ENCODE data around the gene RTKN.

The RTKN gene

GRCh38 chr2:74414881-74415761, 26.6 kb downstream of the RTKN start:
- Histone ChIP-seq H2AFZ (ENCODE audit: low read length) (no peak overlapping the region), H3K4me2 (ENCODE audit: low read depth, low read length, poor library complexity, severe bottlenecking) (no peak overlapping the region), H3K9ac (ENCODE audit: low read depth, low read length, poor library complexity, severe bottlenecking) (no peak overlapping the region), H3K4me1 (ENCODE audit: insufficient read depth, low read length, poor library complexity, severe bottlenecking) (peaks cover 3% of the 10 kb centered on the region), H3K36me3 (ENCODE audit: insufficient read depth, low read length) (no peaks in the 10 kb centered on the region), H3K9me2 (replicated peaks; ENCODE audit: low read depth, low read length) (no peaks in the 10 kb centered on the region), H3K4me3 (ENCODE audit: low read length, poor library complexity, severe bottlenecking) (no peak overlapping the region), H3K79me2 (ENCODE audit: insufficient read depth, low read length) (no peaks in the 10 kb centered on the region), H3F3A (ENCODE audit: low read depth) (no peaks in the 10 kb centered on the region), H4K20me1 (ENCODE audit: insufficient read depth, low read length, poor library complexity, severe bottlenecking) (no peaks in the 10 kb centered on the region), H3K27me3 (ENCODE audit: insufficient read depth, low read length, poor library complexity, severe bottlenecking) (no peaks in the 10 kb centered on the region), H3K9me3 (ENCODE audit: insufficient read depth, low read depth, low read length) (no peaks in the 10 kb centered on the region)
- no peak for TF ChIP-seq EZH2phosphoT487 (IDR thresholded peaks at IDR 0.05; ENCODE audit: borderline replicate concordance)
- TF ChIP-seq, protein P1, sequence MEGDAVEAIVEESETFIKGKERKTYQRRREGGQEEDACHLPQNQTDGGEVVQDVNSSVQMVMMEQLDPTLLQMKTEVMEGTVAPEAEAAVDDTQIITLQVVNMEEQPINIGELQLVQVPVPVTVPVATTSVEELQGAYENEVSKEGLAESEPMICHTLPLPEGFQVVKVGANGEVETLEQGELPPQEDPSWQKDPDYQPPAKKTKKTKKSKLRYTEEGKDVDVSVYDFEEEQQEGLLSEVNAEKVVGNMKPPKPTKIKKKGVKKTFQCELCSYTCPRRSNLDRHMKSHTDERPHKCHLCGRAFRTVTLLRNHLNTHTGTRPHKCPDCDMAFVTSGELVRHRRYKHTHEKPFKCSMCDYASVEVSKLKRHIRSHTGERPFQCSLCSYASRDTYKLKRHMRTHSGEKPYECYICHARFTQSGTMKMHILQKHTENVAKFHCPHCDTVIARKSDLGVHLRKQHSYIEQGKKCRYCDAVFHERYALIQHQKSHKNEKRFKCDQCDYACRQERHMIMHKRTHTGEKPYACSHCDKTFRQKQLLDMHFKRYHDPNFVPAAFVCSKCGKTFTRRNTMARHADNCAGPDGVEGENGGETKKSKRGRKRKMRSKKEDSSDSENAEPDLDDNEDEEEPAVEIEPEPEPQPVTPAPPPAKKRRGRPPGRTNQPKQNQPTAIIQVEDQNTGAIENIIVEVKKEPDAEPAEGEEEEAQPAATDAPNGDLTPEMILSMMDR (conservative IDR thresholded peaks at IDR 0.05; ENCODE audit: low read length): no peak

GRCh38 chr2:74414441-74414840, 27.3 kb downstream of the RTKN start:
- Histone ChIP-seq H3K4me1 (ENCODE audit: insufficient read depth, low read length, poor library complexity, severe bottlenecking) (no peaks in the 10 kb centered on the region), H3K9ac (ENCODE audit: low read depth, low read length, poor library complexity, severe bottlenecking) (no peak overlapping the region), H3F3A (ENCODE audit: low read depth) (no peaks in the 10 kb centered on the region), H3K79me2 (ENCODE audit: insufficient read depth, low read length) (no peaks in the 10 kb centered on the region), H3K27me3 (ENCODE audit: insufficient read depth, low read length, poor library complexity, severe bottlenecking) (no peaks in the 10 kb centered on the region), H3K9me3 (ENCODE audit: insufficient read depth, low read depth, low read length) (no peaks in the 10 kb centered on the region), H3K4me3 (ENCODE audit: low read length, poor library complexity, severe bottlenecking) (no peak overlapping the region), H3K9me2 (replicated peaks; ENCODE audit: low read depth, low read length) (no peaks in the 10 kb centered on the region), H4K20me1 (ENCODE audit: insufficient read depth, low read length, poor library complexity, severe bottlenecking) (no peaks in the 10 kb centered on the region), H3K36me3 (ENCODE audit: insufficient read depth, low read length) (no peaks in the 10 kb centered on the region), H2AFZ (ENCODE audit: low read length) (no peak overlapping the region), H3K4me2 (ENCODE audit: low read depth, low read length, poor library complexity, severe bottlenecking) (no peak overlapping the region)
- TF ChIP-seq, protein P1 (conservative IDR thresholded peaks at IDR 0.05; ENCODE audit: low read length): no peak
- no peak for TF ChIP-seq EZH2phosphoT487 (IDR thresholded peaks at IDR 0.05; ENCODE audit: borderline replicate concordance)

GRCh38 chr2:74413001-74413698, 28.6 kb downstream of the RTKN start:
- no peaks in the 10 kb centered on the region for H3K4me1 ChIP-seq (ENCODE audit: insufficient read depth, low read length, poor library complexity, severe bottlenecking)
- H3K36me3 ChIP-seq (ENCODE audit: insufficient read depth, low read length): no peaks in the 10 kb centered on the region
- H3K9ac ChIP-seq (ENCODE audit: low read depth, low read length, poor library complexity, severe bottlenecking): no peak overlapping the region
- no peaks in the 10 kb centered on the region for H3K79me2 ChIP-seq (ENCODE audit: insufficient read depth, low read length)
- no peaks in the 10 kb centered on the region for H4K20me1 ChIP-seq (ENCODE audit: insufficient read depth, low read length, poor library complexity, severe bottlenecking)
- no peak overlapping the region for H3K4me2 ChIP-seq (ENCODE audit: low read depth, low read length, poor library complexity, severe bottlenecking)
- H3K27me3 ChIP-seq (ENCODE audit: insufficient read depth, low read length, poor library complexity, severe bottlenecking): no peaks in the 10 kb centered on the region
- no peaks in the 10 kb centered on the region for H3K9me2 ChIP-seq (replicated peaks; ENCODE audit: low read depth, low read length)
- 0 out of 2 replicates have a peak overlapping the region, but pooled peaks have one; percentile 41 for H2AFZ ChIP-seq (ENCODE audit: low read length)
- no peaks in the 10 kb centered on the region for H3K9me3 ChIP-seq (ENCODE audit: insufficient read depth, low read depth, low read length)
- no peaks in the 10 kb centered on the region for H3F3A ChIP-seq (ENCODE audit: low read depth)
- no peak overlapping the region for H3K4me3 ChIP-seq (ENCODE audit: low read length, poor library complexity, severe bottlenecking)
- TF ChIP-seq EZH2phosphoT487 (IDR thresholded peaks at IDR 0.05; ENCODE audit: borderline replicate concordance): no peak
- TF ChIP-seq, protein P1 (conservative IDR thresholded peaks at IDR 0.05; ENCODE audit: low read length): no peak

All from Loucy (cell line).